MM.1S (cell line): ENCODE measurements around the gene CALHM3.

ENCODE experiments used
- CTCF ChIP-seq: fragments of 300-600 bp; sonication (generic); IDR thresholded peaks from 2 replicates; pipeline ENCODE4 v1.5.1; 2016; ENCODE audit warnings: antibody characterized with exemption, low read length, mixed read lengths
- EZH2 ChIP-seq: fragments of 300-600 bp; sonication (generic); optimal IDR thresholded peaks from 2 replicates; pipeline ENCODE3; 2017; ENCODE audit warnings: low read depth, mild to moderate bottlenecking, antibody characterized with exemption, low read length, mixed read lengths
- EZH2phosphoT487 ChIP-seq: fragments of 300-600 bp; sonication (generic); IDR thresholded peaks from 2 replicates; pipeline ENCODE4 v1.6.1; 2018; ENCODE audit warnings: antibody characterized with exemption, low read length

- TF ChIP-seq CTCF (no peak), EZH2 (no peak), EZH2phosphoT487 (no peak)
These were observed 45.2 kb downstream of the CALHM3 start for GRCh38 chr10:103433858-103434257.
